H9 (cell line): ENCODE data around the gene TMEM63B. TPM values are rescaled to one million over a fixed set of nuclear protein-coding genes. Genes with fewer than 3 reads are reported as not detected.

Experiments used
- DNase-seq: peaks from one replicate; pipeline ENCODE4 v3.0.0-alpha.2; 2017
- H2AFZ ChIP-seq: one replicate; pipeline ENCODE4 v1.6.1; 2013; ENCODE audit warnings: mild to moderate bottlenecking, low read length, control low read depth, moderate library complexity
- H2AK5ac ChIP-seq: 2 replicates; pipeline ENCODE4 v1.6.1; 2013; ENCODE audit warnings: low read length, control low read depth, mixed read lengths; ENCODE audit not compliant: insufficient read length
- H2BK120ac ChIP-seq: one replicate; pipeline ENCODE4 v1.6.1; 2013; ENCODE audit warnings: low read depth, mild to moderate bottlenecking, low read length, control low read depth, inconsistent platforms; ENCODE audit not compliant: poor library complexity, severe bottlenecking
- H2BK12ac ChIP-seq: 2 replicates; pipeline ENCODE4 v1.6.1; 2013; ENCODE audit warnings: low read length, control low read depth, mixed read lengths, low read depth; ENCODE audit not compliant: insufficient read length
- H2BK15ac ChIP-seq: 2 replicates; pipeline ENCODE4 v1.6.1; 2013; ENCODE audit warnings: low read depth, low read length, control low read depth
- H2BK20ac ChIP-seq: one replicate; pipeline ENCODE4 v1.6.1; 2013; ENCODE audit warnings: low read depth, mild to moderate bottlenecking, low read length, control low read depth, inconsistent platforms; ENCODE audit not compliant: poor library complexity, severe bottlenecking
- H2BK5ac ChIP-seq: 2 replicates; pipeline ENCODE4 v1.6.1; 2013; ENCODE audit warnings: low read length, control low read depth, mixed read lengths; ENCODE audit not compliant: insufficient read length
- H3K14ac ChIP-seq: 2 replicates; pipeline ENCODE4 v1.6.1; 2013; ENCODE audit warnings: low read length, control low read depth; ENCODE audit not compliant: insufficient read depth
- H3K18ac ChIP-seq: 2 replicates; pipeline ENCODE4 v1.6.1; 2013; ENCODE audit warnings: low read depth, mild to moderate bottlenecking, mixed read lengths, low read length, control low read depth; ENCODE audit not compliant: insufficient read length
- H3K23ac ChIP-seq: 2 replicates; pipeline ENCODE4 v1.6.1; 2013; ENCODE audit warnings: low read length, control low read depth, mixed read lengths, low read depth; ENCODE audit not compliant: insufficient read length
- H3K23me2 ChIP-seq: 2 replicates; pipeline ENCODE4 v1.6.1; 2013; ENCODE audit warnings: low read depth, mild to moderate bottlenecking, mixed read lengths, low read length, control low read depth; ENCODE audit not compliant: insufficient read length, poor library complexity, severe bottlenecking
- H3K27ac ChIP-seq: 2 replicates; pipeline ENCODE4 v1.5.1; 2013; ENCODE audit warnings: low read length, control low read depth, mixed read lengths, low read depth; ENCODE audit not compliant: insufficient read length
- H3K27me3 ChIP-seq: 2 replicates; pipeline ENCODE4 v1.6.1; 2013; ENCODE audit warnings: low read length, control low read depth, inconsistent platforms; ENCODE audit not compliant: insufficient read depth
- H3K4ac ChIP-seq: 2 replicates; pipeline ENCODE4 v1.6.1; 2013; ENCODE audit warnings: low read depth, mild to moderate bottlenecking, control low read depth, inconsistent platforms, low read length, moderate library complexity
- H3K4me1 ChIP-seq: 2 replicates; pipeline ENCODE4 v1.6.1; 2013; ENCODE audit warnings: low read length, control low read depth, inconsistent platforms; ENCODE audit not compliant: insufficient read depth
- H3K4me2 ChIP-seq: 2 replicates; pipeline ENCODE4 v1.6.1; 2013; ENCODE audit warnings: low read length, control low read depth, mixed read lengths; ENCODE audit not compliant: insufficient read length, insufficient read depth
- H3K56ac ChIP-seq: 2 replicates; pipeline ENCODE4 v1.6.1; 2013; ENCODE audit warnings: low read depth, mild to moderate bottlenecking, mixed read lengths, low read length, control low read depth; ENCODE audit not compliant: insufficient read length
- H3K79me1 ChIP-seq: 2 replicates; pipeline ENCODE4 v1.6.1; 2013; ENCODE audit warnings: low read depth, mild to moderate bottlenecking, moderate library complexity, low read length, control low read depth, inconsistent platforms; ENCODE audit not compliant: insufficient read depth, poor library complexity, severe bottlenecking
- H3K79me2 ChIP-seq: 2 replicates; pipeline ENCODE4 v1.6.1; 2013; ENCODE audit warnings: low read length, control low read depth, inconsistent platforms; ENCODE audit not compliant: insufficient read depth
- H3K9ac ChIP-seq: 2 replicates; pipeline ENCODE4 v1.6.1; 2013; ENCODE audit warnings: low read length, control low read depth, mixed read lengths; ENCODE audit not compliant: insufficient read length; ENCODE audit errors: extremely low read depth
- H3K9me3 ChIP-seq: one replicate; pipeline ENCODE4 v1.6.1; 2013; ENCODE audit warnings: low read depth, low read length, inconsistent platforms; ENCODE audit not compliant: control insufficient read depth
- H3T11ph ChIP-seq: one replicate; pipeline ENCODE4 v1.6.1; 2013; ENCODE audit warnings: mild to moderate bottlenecking, low read length, control low read depth, inconsistent platforms
- H4K20me1 ChIP-seq: one replicate; pipeline ENCODE4 v1.6.1; 2013; ENCODE audit not compliant: control insufficient read depth, insufficient read length, insufficient read depth
- H4K5ac ChIP-seq: 2 replicates; pipeline ENCODE4 v1.6.1; 2013; ENCODE audit warnings: low read depth, mild to moderate bottlenecking, mixed read lengths, low read length, control low read depth; ENCODE audit not compliant: insufficient read length
- H4K8ac ChIP-seq: replicated peaks from 2 replicates; pipeline ENCODE4 v1.6.1; 2013; ENCODE audit warnings: low read length, control low read depth, mixed read lengths, low read depth; ENCODE audit not compliant: insufficient read length
- H4K91ac ChIP-seq: 2 replicates; pipeline ENCODE4 v1.6.1; 2013; ENCODE audit warnings: low read depth, mild to moderate bottlenecking, moderate library complexity, mixed read lengths, low read length, control low read depth; ENCODE audit not compliant: insufficient read length
- H3K27ac Mint-ChIP-seq, 3 experiments: 2 replicates in 2 of 3; 3 replicates in 1 of 3; pipeline ENCODE4 v1.8.0; 2020 to 2021; ENCODE audit warnings: mixed read lengths in 3 of 3, mild to moderate bottlenecking in 1 of 3, moderate library complexity in 1 of 3
- H3K27me3 Mint-ChIP-seq: 2 replicates; pipeline ENCODE4 v1.8.0; 2021; ENCODE audit warnings: low read depth, mild to moderate bottlenecking, moderate library complexity, mixed read lengths
- H3K36me3 Mint-ChIP-seq, 3 experiments: 2 replicates in 2 of 3; 3 replicates in 1 of 3; pipeline ENCODE4 v1.8.0; 2020 to 2021; ENCODE audit warnings: low read depth in 3 of 3, mixed read lengths in 3 of 3; ENCODE audit not compliant: insufficient read depth in 1 of 3
- H3K4me1 Mint-ChIP-seq, 2 experiments: 2 replicates each; pipeline ENCODE4 v1.8.0; 2020; ENCODE audit warnings: mixed read lengths in 2 of 2
- H3K4me3 Mint-ChIP-seq, 2 experiments: 2 replicates in 1 of 2; 3 replicates in 1 of 2; pipeline ENCODE4 v1.8.0; 2020 to 2021; ENCODE audit warnings: mild to moderate bottlenecking in 2 of 2, mixed read lengths in 2 of 2, moderate library complexity in 1 of 2
- H3K9me3 Mint-ChIP-seq, 2 experiments: 2 replicates in 1 of 2; 3 replicates in 1 of 2; pipeline ENCODE4 v1.8.0; 2020; ENCODE audit warnings: mild to moderate bottlenecking in 2 of 2, mixed read lengths in 2 of 2, moderate library complexity in 1 of 2
- WGBS: extraction: QIAGEN DNeasy Blood & Tissue Kit; methylation state at CpG from one replicate; pipeline ENCODE4 v1.1.7; 2013; ENCODE audit warnings: missing lambda C conversion rate, low lambda C conversion rate, mixed read lengths; ENCODE audit not compliant: insufficient read length; ENCODE audit errors: extremely low coverage; 5-methylcytosine and 5-hydroxymethylcytosine counted together
- total RNA-seq: library from RNA; stranded (reverse); gene quantifications from 2 replicates; pipeline ENCODE4 v1.2.1, GENCODE V29; 2021
- TF ChIP-seq, protein P1 (sequence below): fragments of 200-600 bp; sonication (generic); conservative IDR thresholded peaks from 3 replicates; pipeline ENCODE4 v1.8.0; 2021; ENCODE audit warnings: antibody characterized with exemption, mild to moderate bottlenecking

Gene TMEM63B
- total RNA-seq, 1 experiment from 2014 or later = 56.3 TPM

DNA sequence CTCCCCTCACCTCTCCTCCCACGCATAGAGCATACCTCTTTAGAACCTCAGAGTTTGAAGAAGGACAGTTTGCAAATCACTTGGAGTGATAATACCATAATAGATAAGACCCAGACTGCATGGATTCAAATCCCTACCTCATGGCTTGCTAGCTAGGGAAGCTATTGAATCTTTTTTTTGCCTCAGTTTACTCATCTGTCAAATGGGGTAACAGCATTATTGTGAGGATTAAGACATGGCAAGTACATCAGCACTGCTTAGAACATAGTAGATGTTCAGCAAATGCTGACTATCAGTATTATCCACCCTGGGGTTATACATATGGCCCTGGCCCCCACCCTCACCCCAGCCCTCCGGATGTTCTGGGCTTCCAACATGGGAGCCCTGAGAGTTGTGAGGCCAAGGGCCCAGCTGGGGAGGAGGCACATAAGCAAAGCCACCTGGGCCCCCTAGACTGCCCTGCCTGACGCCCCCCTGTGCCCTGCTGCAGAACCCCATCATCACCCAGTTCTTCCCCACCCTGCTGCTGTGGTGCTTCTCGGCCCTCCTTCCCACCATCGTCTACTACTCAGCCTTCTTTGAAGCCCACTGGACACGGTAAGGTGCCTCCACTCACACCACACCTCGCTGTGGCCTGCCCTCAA, 22.1 kb downstream of the TMEM63B start:
- Histone ChIP-seq H3K27me3 (no peaks in the 10 kb centered on the region), H3K14ac (no peak overlapping the region), H2BK15ac (no peak overlapping the region), H3K4me2 (no peak overlapping the region), H3K23me2 (no peaks in the 10 kb centered on the region), H2BK12ac (no peak overlapping the region), H3K18ac (no peak overlapping the region), H3K79me1 (no peaks in the 10 kb centered on the region), H2AK5ac (no peak overlapping the region), H2BK120ac (no peak overlapping the region), H3K56ac (no peak overlapping the region), H3K4ac (no peak overlapping the region), H4K20me1 (peaks cover 7% of the 10 kb centered on the region), H4K5ac (no peak overlapping the region), H4K8ac (no peak overlapping the region), H4K91ac (no peak overlapping the region), H3K9me3 (no peaks in the 10 kb centered on the region), H2BK20ac (no peak overlapping the region), H3K9ac (no peak overlapping the region), H3K23ac (no peak overlapping the region), H3K4me1 (no peaks in the 10 kb centered on the region), H2AFZ (no peak overlapping the region), H3K27ac (no peak overlapping the region), H2BK5ac (no peak overlapping the region), H3T11ph (no peak overlapping the region), H3K79me2 (no peaks in the 10 kb centered on the region)
- no CpG with 5 or more reads among the region's 7 CpGs for WGBS
- peaks cover 2% of the 10 kb centered on the region; the same call in 1 of the 2 replicates for H3K27me3 Mint-ChIP-seq
- H3K36me3 Mint-ChIP-seq = peaks cover 17 to 53% (median 43%) of the 10 kb centered on the region in 3 experiments
- no peak overlapping the region for H3K4me3 Mint-ChIP-seq
- no peaks in the 10 kb centered on the region for H3K9me3 Mint-ChIP-seq
- peaks cover 4% of the 10 kb centered on the region in 2 experiments for H3K4me1 Mint-ChIP-seq
- DNase-seq = no peak
- H3K27ac Mint-ChIP-seq = no peak overlapping the region
- TF ChIP-seq, protein P1, sequence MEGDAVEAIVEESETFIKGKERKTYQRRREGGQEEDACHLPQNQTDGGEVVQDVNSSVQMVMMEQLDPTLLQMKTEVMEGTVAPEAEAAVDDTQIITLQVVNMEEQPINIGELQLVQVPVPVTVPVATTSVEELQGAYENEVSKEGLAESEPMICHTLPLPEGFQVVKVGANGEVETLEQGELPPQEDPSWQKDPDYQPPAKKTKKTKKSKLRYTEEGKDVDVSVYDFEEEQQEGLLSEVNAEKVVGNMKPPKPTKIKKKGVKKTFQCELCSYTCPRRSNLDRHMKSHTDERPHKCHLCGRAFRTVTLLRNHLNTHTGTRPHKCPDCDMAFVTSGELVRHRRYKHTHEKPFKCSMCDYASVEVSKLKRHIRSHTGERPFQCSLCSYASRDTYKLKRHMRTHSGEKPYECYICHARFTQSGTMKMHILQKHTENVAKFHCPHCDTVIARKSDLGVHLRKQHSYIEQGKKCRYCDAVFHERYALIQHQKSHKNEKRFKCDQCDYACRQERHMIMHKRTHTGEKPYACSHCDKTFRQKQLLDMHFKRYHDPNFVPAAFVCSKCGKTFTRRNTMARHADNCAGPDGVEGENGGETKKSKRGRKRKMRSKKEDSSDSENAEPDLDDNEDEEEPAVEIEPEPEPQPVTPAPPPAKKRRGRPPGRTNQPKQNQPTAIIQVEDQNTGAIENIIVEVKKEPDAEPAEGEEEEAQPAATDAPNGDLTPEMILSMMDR = no peak
